ENCODE data around the gene DNPEP.

DNA sequence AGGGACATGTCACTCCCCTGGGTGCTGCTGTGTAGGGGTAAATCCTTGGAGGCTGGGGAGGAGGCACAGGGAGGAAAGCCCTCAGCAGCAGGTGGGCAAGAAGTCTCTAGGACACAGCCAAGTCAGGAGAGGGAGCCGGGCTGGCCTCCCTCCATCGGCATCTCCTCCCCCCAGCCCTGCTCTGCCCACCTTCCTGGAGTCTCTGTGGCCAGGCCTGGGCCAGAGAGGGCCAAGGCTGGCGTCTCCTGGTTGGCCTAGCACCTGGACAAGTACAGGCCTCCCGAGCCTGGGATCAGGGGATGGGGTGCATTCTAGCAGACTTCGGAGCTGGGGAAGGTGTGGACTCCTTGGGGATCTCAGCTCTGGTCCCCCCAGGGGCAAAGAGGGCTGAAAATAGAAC is 48.8 kb upstream of the DNPEP start:
- TF ChIP-seq, protein P1, sequence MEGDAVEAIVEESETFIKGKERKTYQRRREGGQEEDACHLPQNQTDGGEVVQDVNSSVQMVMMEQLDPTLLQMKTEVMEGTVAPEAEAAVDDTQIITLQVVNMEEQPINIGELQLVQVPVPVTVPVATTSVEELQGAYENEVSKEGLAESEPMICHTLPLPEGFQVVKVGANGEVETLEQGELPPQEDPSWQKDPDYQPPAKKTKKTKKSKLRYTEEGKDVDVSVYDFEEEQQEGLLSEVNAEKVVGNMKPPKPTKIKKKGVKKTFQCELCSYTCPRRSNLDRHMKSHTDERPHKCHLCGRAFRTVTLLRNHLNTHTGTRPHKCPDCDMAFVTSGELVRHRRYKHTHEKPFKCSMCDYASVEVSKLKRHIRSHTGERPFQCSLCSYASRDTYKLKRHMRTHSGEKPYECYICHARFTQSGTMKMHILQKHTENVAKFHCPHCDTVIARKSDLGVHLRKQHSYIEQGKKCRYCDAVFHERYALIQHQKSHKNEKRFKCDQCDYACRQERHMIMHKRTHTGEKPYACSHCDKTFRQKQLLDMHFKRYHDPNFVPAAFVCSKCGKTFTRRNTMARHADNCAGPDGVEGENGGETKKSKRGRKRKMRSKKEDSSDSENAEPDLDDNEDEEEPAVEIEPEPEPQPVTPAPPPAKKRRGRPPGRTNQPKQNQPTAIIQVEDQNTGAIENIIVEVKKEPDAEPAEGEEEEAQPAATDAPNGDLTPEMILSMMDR (conservative IDR thresholded peaks at IDR 0.05; ENCODE audit: low read depth, low read length), result no peak
- TF ChIP-seq SMC3 (IDR thresholded peaks at IDR 0.05; ENCODE audit: low read depth, low read length), result no peak
- no peak for TF ChIP-seq POLR2A (IDR thresholded peaks at IDR 0.05; ENCODE audit: low read depth, low read length)
- TF ChIP-seq RAD21 (IDR thresholded peaks at IDR 0.05; ENCODE audit: low read length), result no peak
- TF ChIP-seq MAFK (IDR thresholded peaks at IDR 0.05; ENCODE audit: low read depth, low read length), result no peak
- no peak for TF ChIP-seq NFE2L2 (IDR thresholded peaks at IDR 0.05; ENCODE audit: low read depth, low read length)
- no peak for TF ChIP-seq MXI1 (IDR thresholded peaks at IDR 0.05; ENCODE audit: borderline replicate concordance, low read depth, low read length)
- TF ChIP-seq CHD1 (IDR thresholded peaks at IDR 0.05; ENCODE audit: low read depth, low read length), result no peak
- TF ChIP-seq, protein P2, sequence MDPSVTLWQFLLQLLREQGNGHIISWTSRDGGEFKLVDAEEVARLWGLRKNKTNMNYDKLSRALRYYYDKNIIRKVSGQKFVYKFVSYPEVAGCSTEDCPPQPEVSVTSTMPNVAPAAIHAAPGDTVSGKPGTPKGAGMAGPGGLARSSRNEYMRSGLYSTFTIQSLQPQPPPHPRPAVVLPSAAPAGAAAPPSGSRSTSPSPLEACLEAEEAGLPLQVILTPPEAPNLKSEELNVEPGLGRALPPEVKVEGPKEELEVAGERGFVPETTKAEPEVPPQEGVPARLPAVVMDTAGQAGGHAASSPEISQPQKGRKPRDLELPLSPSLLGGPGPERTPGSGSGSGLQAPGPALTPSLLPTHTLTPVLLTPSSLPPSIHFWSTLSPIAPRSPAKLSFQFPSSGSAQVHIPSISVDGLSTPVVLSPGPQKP (IDR thresholded peaks at IDR 0.05; ENCODE audit: borderline replicate concordance, low read depth, low read length), result no peak
- TF ChIP-seq RCOR1 (IDR thresholded peaks at IDR 0.05; ENCODE audit: insufficient replicate concordance, low read length), result no peak
- TF ChIP-seq, protein P3, sequence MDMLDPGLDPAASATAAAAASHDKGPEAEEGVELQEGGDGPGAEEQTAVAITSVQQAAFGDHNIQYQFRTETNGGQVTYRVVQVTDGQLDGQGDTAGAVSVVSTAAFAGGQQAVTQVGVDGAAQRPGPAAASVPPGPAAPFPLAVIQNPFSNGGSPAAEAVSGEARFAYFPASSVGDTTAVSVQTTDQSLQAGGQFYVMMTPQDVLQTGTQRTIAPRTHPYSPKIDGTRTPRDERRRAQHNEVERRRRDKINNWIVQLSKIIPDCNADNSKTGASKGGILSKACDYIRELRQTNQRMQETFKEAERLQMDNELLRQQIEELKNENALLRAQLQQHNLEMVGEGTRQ (IDR thresholded peaks at IDR 0.05; ENCODE audit: low read depth, low read length), result no peak
- TF ChIP-seq CEBPB (IDR thresholded peaks at IDR 0.05; ENCODE audit: low read depth, low read length), result no peak

All from IMR-90 (cell line).